Panc1 (cell line): ENCODE data around the gene EPN1. TPM values are rescaled to one million over a fixed set of nuclear protein-coding genes. Genes with fewer than 3 reads are reported as not detected.

Source experiments
- ATAC-seq: fragments of 200-7000 bp; cut with Tn5 transposase; 2 replicates; pipeline ENCODE4 v1.9.1; 2020; ENCODE audit warnings: mild to moderate bottlenecking, moderate library complexity
- BruUV-seq: library from RNA; stranded (reverse); fragments of 400-500 nt; replicated peaks from 2 replicates; lab custom pipeline; 2021; lab: Mats Ljungman, UMichigan
- CTCF ChIA-PET: fragments of 300-600 bp; sonication (Branson Sonifier 250); formaldehyde crosslinking; loops from one replicate; lab custom pipeline; 2022; ENCODE audit warnings: antibody characterized with exemption; lab: Charles Lee
- POLR2A ChIA-PET: fragments of 300-600 bp; sonication (Branson Sonifier 250); formaldehyde crosslinking; loops from one replicate; lab custom pipeline; 2022; ENCODE audit warnings: antibody characterized with exemption; lab: Charles Lee
- DNase-seq: peaks from one replicate; pipeline ENCODE4 v3.0.0-alpha.2; 2010; ENCODE audit warnings: low read depth, low spot score
- H3K27ac ChIP-seq: 2 replicates; pipeline ENCODE4 v1.5.1; 2011; ENCODE audit warnings: mild to moderate bottlenecking, low read length, inconsistent platforms
- H3K27me3 ChIP-seq: fragments of 200-500 bp; sonication (Bioruptor generic); 2 replicates; pipeline ENCODE4 v1.6.0; 2014; ENCODE audit warnings: low read length, inconsistent platforms; ENCODE audit not compliant: control insufficient read depth, insufficient read depth
- H3K36me3 ChIP-seq: fragments of 200-500 bp; sonication (Bioruptor generic); 2 replicates; pipeline ENCODE4 v1.5.1; 2014; ENCODE audit warnings: inconsistent platforms, mild to moderate bottlenecking, low read length, moderate library complexity; ENCODE audit not compliant: control insufficient read depth, insufficient read depth
- H3K4me1 ChIP-seq: 2 replicates; pipeline ENCODE4 v1.5.1; 2011; ENCODE audit warnings: inconsistent platforms, mild to moderate bottlenecking, low read length, moderate library complexity; ENCODE audit not compliant: control insufficient read depth, insufficient read depth
- H3K4me3 ChIP-seq, 2 experiments: 2 replicates each; pipeline ENCODE4 v1.5.1; 2011 to 2012; ENCODE audit warnings: low read depth in 2 of 2, low read length in 2 of 2, mild to moderate bottlenecking in 2 of 2, inconsistent platforms in 1 of 2, moderate library complexity in 1 of 2
- H3K9me3 ChIP-seq: fragments of 200-500 bp; sonication (Bioruptor generic); 2 replicates; pipeline ENCODE4 v1.5.1; 2014; ENCODE audit warnings: low read depth, mild to moderate bottlenecking, inconsistent platforms, low read length, moderate library complexity; ENCODE audit not compliant: control insufficient read depth, insufficient read depth
- POLR2AphosphoS5 ChIP-seq: IDR thresholded peaks from 2 replicates; pipeline ENCODE4 v1.6.1; 2012; ENCODE audit warnings: mild to moderate bottlenecking, low read depth, low read length, moderate library complexity
- SIN3A ChIP-seq: IDR thresholded peaks from 2 replicates; pipeline ENCODE4 v1.6.1; 2012; ENCODE audit warnings: low read depth, mild to moderate bottlenecking, low read length, moderate library complexity, borderline replicate concordance; ENCODE audit not compliant: insufficient read depth
- TCF7L2 ChIP-seq: IDR thresholded peaks from 2 replicates; pipeline ENCODE4 v1.6.1; 2011; ENCODE audit warnings: mild to moderate bottlenecking, low read depth, low read length, inconsistent platforms
- in situ Hi-C: cut with HindIII; loops from 2 replicates; pipeline ENCODE4 v1.10.0; 2016; ENCODE audit warnings: low sequenced_read_pairs, low pct_unique_long_range_greater_than_20kb
- intact Hi-C: fragments of 100-400 bp; cut with micrococcal nuclease; formaldehyde crosslinking; loops from one replicate; pipeline ENCODE4 v1.10.0; 2022; ENCODE audit not compliant: unreplicated experiment
- total RNA-seq: library from RNA; stranded (reverse); gene quantifications from one replicate; pipeline ENCODE4 v1.2.1, GENCODE V29; 2021; ENCODE audit not compliant: unreplicated experiment
- TF ChIP-seq, protein P1 (sequence below): fragments of 450-650 bp; IDR thresholded peaks from 2 replicates; pipeline ENCODE4 v1.5.1; 2017; ENCODE audit warnings: mild to moderate bottlenecking
- TF ChIP-seq, protein P2 (sequence below), 2 experiments: IDR thresholded peaks; 2 replicates each; pipeline ENCODE4 v1.6.1; 2011 to 2012; ENCODE audit warnings: low read depth in 2 of 2, control low read depth in 1 of 2, low read length in 1 of 2, mild to moderate bottlenecking in 1 of 2, moderate library complexity in 1 of 2; ENCODE audit not compliant: insufficient read depth in 1 of 2

Gene EPN1
- total RNA-seq, 1 experiment from 2014 or later, result 361 TPM

DNA sequence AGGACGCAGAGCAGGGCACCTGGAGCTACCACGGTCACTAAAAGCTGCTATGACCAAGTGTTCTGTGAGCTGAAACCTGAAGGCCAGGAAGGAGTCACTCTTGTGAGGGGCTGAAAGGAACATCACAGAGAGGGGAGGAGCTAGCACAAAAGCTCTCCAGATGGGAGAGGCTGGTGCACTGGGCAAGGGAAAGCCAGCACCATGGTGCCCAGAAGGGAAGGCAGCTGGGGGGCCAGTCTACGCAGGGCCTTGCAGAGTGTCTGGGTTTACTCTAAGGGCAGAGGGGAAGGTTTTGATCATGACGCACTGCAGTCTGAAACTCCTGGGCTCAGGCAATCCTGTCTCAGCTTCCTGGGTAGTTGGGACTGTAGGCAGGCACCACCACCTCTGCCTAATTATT is 38.3 kb upstream of the EPN1 start:
- H3K4me1 ChIP-seq, result peaks cover 22% of the 10 kb centered on the region
- H3K4me3 ChIP-seq, result no peak overlapping the region
- H3K9me3 ChIP-seq, result no peaks in the 10 kb centered on the region
- in situ Hi-C loops, result no loop called here
- POLR2A ChIA-PET, result interaction anchor here (0.6 kb wide), 1 partner anchor 90 kb away, joined by 4 read pairs; no protein-coding TSS in a partner anchor
- no peaks in the 10 kb centered on the region for H3K27me3 ChIP-seq
- CTCF ChIA-PET, result no interaction called here
- no peak for ATAC-seq
- TF ChIP-seq SIN3A (no peak), POLR2AphosphoS5 (no peak; the same call in 1 of the 2 replicates), TCF7L2 (no peak)
- TF ChIP-seq, protein P1, sequence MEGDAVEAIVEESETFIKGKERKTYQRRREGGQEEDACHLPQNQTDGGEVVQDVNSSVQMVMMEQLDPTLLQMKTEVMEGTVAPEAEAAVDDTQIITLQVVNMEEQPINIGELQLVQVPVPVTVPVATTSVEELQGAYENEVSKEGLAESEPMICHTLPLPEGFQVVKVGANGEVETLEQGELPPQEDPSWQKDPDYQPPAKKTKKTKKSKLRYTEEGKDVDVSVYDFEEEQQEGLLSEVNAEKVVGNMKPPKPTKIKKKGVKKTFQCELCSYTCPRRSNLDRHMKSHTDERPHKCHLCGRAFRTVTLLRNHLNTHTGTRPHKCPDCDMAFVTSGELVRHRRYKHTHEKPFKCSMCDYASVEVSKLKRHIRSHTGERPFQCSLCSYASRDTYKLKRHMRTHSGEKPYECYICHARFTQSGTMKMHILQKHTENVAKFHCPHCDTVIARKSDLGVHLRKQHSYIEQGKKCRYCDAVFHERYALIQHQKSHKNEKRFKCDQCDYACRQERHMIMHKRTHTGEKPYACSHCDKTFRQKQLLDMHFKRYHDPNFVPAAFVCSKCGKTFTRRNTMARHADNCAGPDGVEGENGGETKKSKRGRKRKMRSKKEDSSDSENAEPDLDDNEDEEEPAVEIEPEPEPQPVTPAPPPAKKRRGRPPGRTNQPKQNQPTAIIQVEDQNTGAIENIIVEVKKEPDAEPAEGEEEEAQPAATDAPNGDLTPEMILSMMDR, result no peak
- TF ChIP-seq, protein P2, sequence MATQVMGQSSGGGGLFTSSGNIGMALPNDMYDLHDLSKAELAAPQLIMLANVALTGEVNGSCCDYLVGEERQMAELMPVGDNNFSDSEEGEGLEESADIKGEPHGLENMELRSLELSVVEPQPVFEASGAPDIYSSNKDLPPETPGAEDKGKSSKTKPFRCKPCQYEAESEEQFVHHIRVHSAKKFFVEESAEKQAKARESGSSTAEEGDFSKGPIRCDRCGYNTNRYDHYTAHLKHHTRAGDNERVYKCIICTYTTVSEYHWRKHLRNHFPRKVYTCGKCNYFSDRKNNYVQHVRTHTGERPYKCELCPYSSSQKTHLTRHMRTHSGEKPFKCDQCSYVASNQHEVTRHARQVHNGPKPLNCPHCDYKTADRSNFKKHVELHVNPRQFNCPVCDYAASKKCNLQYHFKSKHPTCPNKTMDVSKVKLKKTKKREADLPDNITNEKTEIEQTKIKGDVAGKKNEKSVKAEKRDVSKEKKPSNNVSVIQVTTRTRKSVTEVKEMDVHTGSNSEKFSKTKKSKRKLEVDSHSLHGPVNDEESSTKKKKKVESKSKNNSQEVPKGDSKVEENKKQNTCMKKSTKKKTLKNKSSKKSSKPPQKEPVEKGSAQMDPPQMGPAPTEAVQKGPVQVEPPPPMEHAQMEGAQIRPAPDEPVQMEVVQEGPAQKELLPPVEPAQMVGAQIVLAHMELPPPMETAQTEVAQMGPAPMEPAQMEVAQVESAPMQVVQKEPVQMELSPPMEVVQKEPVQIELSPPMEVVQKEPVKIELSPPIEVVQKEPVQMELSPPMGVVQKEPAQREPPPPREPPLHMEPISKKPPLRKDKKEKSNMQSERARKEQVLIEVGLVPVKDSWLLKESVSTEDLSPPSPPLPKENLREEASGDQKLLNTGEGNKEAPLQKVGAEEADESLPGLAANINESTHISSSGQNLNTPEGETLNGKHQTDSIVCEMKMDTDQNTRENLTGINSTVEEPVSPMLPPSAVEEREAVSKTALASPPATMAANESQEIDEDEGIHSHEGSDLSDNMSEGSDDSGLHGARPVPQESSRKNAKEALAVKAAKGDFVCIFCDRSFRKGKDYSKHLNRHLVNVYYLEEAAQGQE (IDR thresholded peaks at IDR 0.05; ENCODE audit: insufficient read depth in 1 of 2, low read depth in 2 of 2, low read length in 1 of 2), result no peak
- peaks cover 3% of the 10 kb centered on the region; the same call in 1 of the 2 replicates for H3K36me3 ChIP-seq
- H3K27ac ChIP-seq, result peak overlapping the region; percentile 95
- BruUV-seq, result TSS peak; percentile 82
- DNase-seq, result no peak
- intact Hi-C loops, result no loop called here

DNA sequence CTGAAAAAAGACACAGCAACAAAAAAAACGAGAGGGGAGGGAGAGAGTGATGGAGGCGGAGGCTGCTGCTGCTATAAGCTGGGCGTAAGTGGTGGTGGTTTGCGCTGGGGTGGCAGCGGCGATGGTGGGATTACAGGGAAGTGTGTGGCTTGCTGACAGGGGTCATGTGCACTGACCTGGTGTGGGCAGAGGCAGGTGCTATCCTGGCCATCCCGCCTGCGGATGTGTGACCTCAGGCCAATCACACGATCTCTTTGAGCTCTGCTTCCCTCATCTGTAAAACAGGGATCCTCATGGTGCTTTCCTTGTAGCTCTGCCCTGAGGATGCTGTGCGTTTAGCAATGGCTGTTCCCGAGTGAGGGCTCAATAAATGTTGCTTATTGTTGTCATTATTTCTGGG is 37.5 kb upstream of the EPN1 start:
- H3K4me1 ChIP-seq, result peaks cover 20% of the 10 kb centered on the region
- no peak overlapping the region for H3K4me3 ChIP-seq
- ChIA-PET POLR2A (interaction anchor here (0.6 kb wide), 1 partner anchor 54 kb away, joined by 9 read pairs; no protein-coding TSS in a partner anchor), CTCF (interaction anchor here (0.5 to 0.8 kb wide), 3 partner anchors 16 to 311 kb away, joined by 3 to 4 read pairs (median 4); no protein-coding TSS in a partner anchor)
- H3K27me3 ChIP-seq, result no peaks in the 10 kb centered on the region
- H3K27ac ChIP-seq, result no peak overlapping the region
- no peaks in the 10 kb centered on the region for H3K9me3 ChIP-seq
- in situ Hi-C loops, result no loop called here
- intact Hi-C loops, result no loop called here
- no peak for DNase-seq
- BruUV-seq, result no TSS peak
- TF ChIP-seq, protein P2 (IDR thresholded peaks at IDR 0.05; ENCODE audit: insufficient read depth in 1 of 2, low read depth in 2 of 2, low read length in 1 of 2), result no peak
- TF ChIP-seq, protein P1, result no peak
- no peak for TF ChIP-seq SIN3A
- TF ChIP-seq TCF7L2, result no peak
- H3K36me3 ChIP-seq, result peaks cover 3% of the 10 kb centered on the region; the same call in 1 of the 2 replicates
- no peak for ATAC-seq
